CD14-positive monocyte (primary cell): ENCODE measurements around the gene ZDHHC11. TPM values are rescaled to one million over a fixed set of nuclear protein-coding genes. Genes with fewer than 3 reads are reported as not detected.
"Not testable (repeated sequence)": the region's sequence is repeated elsewhere in the genome, so short reads cannot be mapped to it uniquely, and the experiment has no call there.

Experiments used
- DNase-seq, 3 donors: peaks; one replicate each; pipeline ENCODE4 v3.0.0-alpha.2; 2011 to 2022
- H2AFZ ChIP-seq: 2 replicates; pipeline ENCODE4 v1.6.0; 2012; ENCODE audit warnings: mild to moderate bottlenecking, low read depth, low read length, inconsistent platforms; ENCODE audit not compliant: insufficient read depth, poor library complexity, severe bottlenecking
- H3K27ac ChIP-seq, 2 donors: 1 replicate in 1 of 2; 2 replicates in 1 of 2; pipeline ENCODE4 v1.5.1; 2012 to 2013; ENCODE audit warnings: low read length in 2 of 2, control low read depth in 1 of 2, inconsistent platforms in 1 of 2, low read depth in 1 of 2, mild to moderate bottlenecking in 1 of 2
- H3K27me3 ChIP-seq, 2 donors: one replicate each; pipeline versions ENCODE4 v1.6.0 to v1.6.1; 2011 to 2013; ENCODE audit warnings: low read length in 2 of 2; ENCODE audit not compliant: control insufficient read depth in 2 of 2, insufficient read depth in 2 of 2
- H3K36me3 ChIP-seq, 2 donors: replicated peaks in 1 of 2; 1 replicate in 1 of 2; 2 replicates in 1 of 2; pipeline versions ENCODE4 v1.5.1 to v1.6.1; 2012 to 2013; ENCODE audit warnings: low read length in 2 of 2, control low read depth in 1 of 2, inconsistent platforms in 1 of 2, mild to moderate bottlenecking in 1 of 2; ENCODE audit not compliant: insufficient read depth in 2 of 2, control insufficient read depth in 1 of 2
- H3K4me1 ChIP-seq, 2 donors: 1 replicate in 1 of 2; 2 replicates in 1 of 2; pipeline versions ENCODE4 v1.5.1 to v1.6.1; 2012 to 2013; ENCODE audit warnings: low read length in 2 of 2, control low read depth in 1 of 2, inconsistent platforms in 1 of 2, mild to moderate bottlenecking in 1 of 2, moderate library complexity in 1 of 2; ENCODE audit not compliant: insufficient read depth in 2 of 2, control insufficient read depth in 1 of 2
- H3K4me2 ChIP-seq: replicated peaks from 2 replicates; pipeline ENCODE3; 2012; ENCODE audit warnings: low read length, moderate library complexity, mild to moderate bottlenecking; ENCODE audit not compliant: poor library complexity, severe bottlenecking; ENCODE audit errors: extremely low read depth
- H3K4me3 ChIP-seq, 3 experiments: fragments of 200-600 bp in 1 of 3; sonication (generic) in 1 of 3; replicated peaks in 1 of 3; 1 replicate in 2 of 3; 2 replicates in 1 of 3; pipeline ENCODE4 v1.5.1; 2011 to 2013; ENCODE audit warnings: low read length in 3 of 3, mild to moderate bottlenecking in 3 of 3, control low read depth in 2 of 3, low read depth in 2 of 3, inconsistent platforms in 1 of 3, moderate library complexity in 1 of 3
- H3K79me2 ChIP-seq: 2 replicates; pipeline ENCODE4 v1.6.0; 2012; ENCODE audit warnings: mild to moderate bottlenecking, control low read depth, inconsistent platforms, low read length, moderate library complexity; ENCODE audit not compliant: insufficient read depth
- H3K9ac ChIP-seq: 2 replicates; pipeline ENCODE4 v1.6.0; 2017; ENCODE audit warnings: low read length, mild to moderate bottlenecking; ENCODE audit not compliant: insufficient read depth, poor library complexity, severe bottlenecking
- H3K9me3 ChIP-seq, 2 donors: replicated peaks in 1 of 2; 1 replicate in 1 of 2; 2 replicates in 1 of 2; pipeline versions ENCODE4 v1.5.1 to v1.6.1; 2012 to 2013; ENCODE audit warnings: low read length in 2 of 2, control low read depth in 1 of 2; ENCODE audit not compliant: control insufficient read depth in 1 of 2, insufficient read depth in 1 of 2
- H4K20me1 ChIP-seq: 2 replicates; pipeline ENCODE4 v1.6.0; 2012; ENCODE audit warnings: mild to moderate bottlenecking, low read length, control low read depth, moderate library complexity; ENCODE audit not compliant: insufficient read depth
- H3K27ac Mint-ChIP-seq, 7 donors: one replicate each; pipeline ENCODE4 v1.8.0; 2020; ENCODE audit warnings: mild to moderate bottlenecking in 7 of 7, mixed read lengths in 7 of 7, moderate library complexity in 6 of 7, inconsistent platforms in 2 of 7
- H3K27me3 Mint-ChIP-seq, 3 donors: one replicate each; pipeline ENCODE4 v1.8.0; 2021 to 2022; ENCODE audit warnings: low read depth in 3 of 3, mild to moderate bottlenecking in 3 of 3, mixed read lengths in 3 of 3, moderate library complexity in 3 of 3, inconsistent platforms in 1 of 3
- H3K36me3 Mint-ChIP-seq, 2 donors: one replicate each; pipeline ENCODE4 v1.8.0; 2020; ENCODE audit warnings: mixed read lengths in 2 of 2, inconsistent platforms in 1 of 2, mild to moderate bottlenecking in 1 of 2
- H3K4me1 Mint-ChIP-seq: one replicate; pipeline ENCODE4 v1.8.0; 2020; ENCODE audit warnings: mild to moderate bottlenecking, mixed read lengths
- H3K4me3 Mint-ChIP-seq, 2 donors: one replicate each; pipeline ENCODE4 v1.8.0; 2020; ENCODE audit warnings: mild to moderate bottlenecking in 2 of 2, mixed read lengths in 2 of 2, moderate library complexity in 1 of 2
- H3K9me3 Mint-ChIP-seq, 7 donors: one replicate each; pipeline ENCODE4 v1.8.0; 2020 to 2022; ENCODE audit warnings: mixed read lengths in 7 of 7, mild to moderate bottlenecking in 6 of 7, moderate library complexity in 6 of 7, inconsistent platforms in 2 of 7
- CTCF ChIP-seq: fragments of 200-600 bp; IDR thresholded peaks from one replicate; pipeline ENCODE4 v1.8.0; 2022; ENCODE audit warnings: antibody characterized with exemption, mild to moderate bottlenecking
- WGBS: methylation state at CpG from one replicate; pipeline ENCODE4 v1.1.5; 2013; ENCODE audit warnings: missing lambda C conversion rate; ENCODE audit not compliant: insufficient coverage; 5-methylcytosine and 5-hydroxymethylcytosine counted together
- intact Hi-C, 2 donors: fragments of 100-400 bp; cut with micrococcal nuclease; formaldehyde crosslinking; loops; one replicate each; pipeline versions ENCODE4 v1.15.0 to v1.15.1; 2023
- polyA plus RNA-seq, 3 donors: library from polyadenylated mRNA; depleted of rRNA in 1 of 3; unstranded in 2 of 3; stranded (reverse) in 1 of 3; fragments of 300-500 nt in 2 of 3; fragments of >200 nt in 1 of 3; fragmentation: Illumina TruSeq in 2 of 3; gene quantifications; 1 replicate in 2 of 3; 2 replicates in 1 of 3; pipeline ENCODE4 v1.2.3, GENCODE V29; 2012 to 2021

ZDHHC11 gene
- polyA plus RNA-seq, 3 donors = 1.8 TPM; not detected in 2

- Mint-ChIP-seq H3K27me3 (peaks cover 0 to 6% (median 0%) of the 10 kb centered on the region in 3 donors), H3K4me3 (no peak overlapping the region), H3K36me3 (no peaks in the 10 kb centered on the region), H3K4me1 (no peaks in the 10 kb centered on the region), H3K27ac (no peak overlapping the region), H3K9me3 (no peaks in the 10 kb centered on the region)
- H3K27ac ChIP-seq = no peak overlapping the region
- no peaks in the 10 kb centered on the region for H3K27me3 ChIP-seq
- no CpG with 5 or more reads among the region's 13 CpGs for WGBS
- no peak for DNase-seq
- no peak overlapping the region for H3K4me3 ChIP-seq
- H3K4me1 ChIP-seq = no peaks in the 10 kb centered on the region
- no peaks in the 10 kb centered on the region for H3K79me2 ChIP-seq
- H4K20me1 ChIP-seq = no peaks in the 10 kb centered on the region
- H3K36me3 ChIP-seq = no peaks in the 10 kb centered on the region
- H3K9me3 ChIP-seq = no peaks in the 10 kb centered on the region
- TF ChIP-seq CTCF = no peak
- H3K9ac ChIP-seq = no peak overlapping the region
- no peak overlapping the region for H2AFZ ChIP-seq
- intact Hi-C loops = no loop called here
- H3K4me2 ChIP-seq = no peak overlapping the region
These were observed 99.3 kb downstream of the ZDHHC11 start for GRCh38 chr5:751496-751895.

- H3K36me3 ChIP-seq, H3K9ac ChIP-seq, H2AFZ ChIP-seq, H4K20me1 ChIP-seq, H3K79me2 ChIP-seq, H3K9me3 ChIP-seq, H3K4me1 ChIP-seq, H3K27ac Mint-ChIP-seq, intact Hi-C loops, H3K4me3 ChIP-seq, H3K27ac ChIP-seq, DNase-seq, H3K27me3 ChIP-seq, H3K4me2 ChIP-seq, H3K36me3 Mint-ChIP-seq, H3K27me3 Mint-ChIP-seq, H3K4me1 Mint-ChIP-seq, H3K4me3 Mint-ChIP-seq, H3K9me3 Mint-ChIP-seq: not testable (repeated sequence)
- WGBS = 91% methylated on average over 5 of the region's 19 CpGs
These were observed 100.6 kb downstream of the ZDHHC11 start for GRCh38 chr5:750226-750625.
